B cell (primary cell): ENCODE data around the gene MDFIC2. TPM values are rescaled to one million over a fixed set of nuclear protein-coding genes. Genes with fewer than 3 reads are reported as not detected.

Experiments used
- ATAC-seq: fragments of 200-7000 bp; cut with Tn5 transposase; one replicate; pipeline ENCODE4 v1.10.0; 2021; ENCODE audit warnings: low read depth, mild to moderate bottlenecking, moderate number of reproducible peaks, moderate library complexity
- CTCF ChIA-PET: fragments of 350-600 bp; sonication (Branson Sonifier 250); formaldehyde crosslinking; loops from one replicate; lab custom pipeline; 2021; ENCODE audit warnings: antibody characterized with exemption, inconsistent platforms; lab: Charles Lee
- POLR2A ChIA-PET: fragments of 350-600 bp; sonication (Branson Sonifier 250); formaldehyde crosslinking; loops from one replicate; lab custom pipeline; 2021; ENCODE audit warnings: antibody characterized with exemption; lab: Charles Lee
- DNase-seq: peaks from one replicate; pipeline ENCODE4 v3.0.0; 2013
- H2AFZ ChIP-seq: 2 replicates; pipeline ENCODE4 v1.6.1; 2012; ENCODE audit warnings: mild to moderate bottlenecking, low read depth, low read length; ENCODE audit not compliant: insufficient read depth, poor library complexity, severe bottlenecking
- H3K27ac ChIP-seq, 2 donors: 1 replicate in 1 of 2; 2 replicates in 1 of 2; pipeline ENCODE4 v1.5.1; 2012 to 2013; ENCODE audit warnings: low read length in 2 of 2, mild to moderate bottlenecking in 2 of 2, moderate library complexity in 1 of 2
- H3K27me3 ChIP-seq, 4 experiments: fragments of 200-600 bp in 1 of 4; sonication (generic) in 1 of 4; replicated peaks in 1 of 4; 1 replicate in 2 of 4; 2 replicates in 2 of 4; pipeline versions ENCODE4 v1.6.1 to v1.7.0; 2013 to 2016; ENCODE audit warnings: low read length in 3 of 4, mild to moderate bottlenecking in 2 of 4, mixed read lengths in 1 of 4, moderate library complexity in 1 of 4; ENCODE audit not compliant: insufficient read depth in 4 of 4, control insufficient read depth in 3 of 4; ENCODE audit errors: control extremely low read depth in 1 of 4
- H3K36me3 ChIP-seq, 2 experiments: replicated peaks in 1 of 2; 1 replicate in 1 of 2; 2 replicates in 1 of 2; pipeline versions ENCODE4 v1.6.1 to v1.7.1; 2013; ENCODE audit warnings: low read length in 1 of 2; ENCODE audit not compliant: insufficient read depth in 2 of 2, control insufficient read depth in 1 of 2; ENCODE audit errors: control extremely low read depth in 1 of 2, extremely low read depth in 1 of 2
- H3K4me1 ChIP-seq, 2 donors: fragments of 200-600 bp in 1 of 2; sonication (generic) in 1 of 2; 1 replicate in 1 of 2; 2 replicates in 1 of 2; pipeline versions ENCODE4 v1.5.1 to v1.6.1; 2013 to 2017; ENCODE audit warnings: low read length in 2 of 2; ENCODE audit not compliant: control insufficient read depth in 2 of 2, insufficient read depth in 2 of 2
- H3K4me2 ChIP-seq: replicated peaks from 2 replicates; pipeline ENCODE3; 2012; ENCODE audit warnings: mild to moderate bottlenecking, low read depth, low read length; ENCODE audit not compliant: poor library complexity, severe bottlenecking
- H3K4me3 ChIP-seq, 5 experiments: fragments of 200-600 bp in 1 of 5; sonication (generic) in 1 of 5; 1 replicate in 3 of 5; 2 replicates in 2 of 5; pipeline versions ENCODE4 v1.5.1 to v1.7.0; 2011 to 2016; ENCODE audit warnings: low read length in 4 of 5, mild to moderate bottlenecking in 4 of 5, low read depth in 2 of 5, control low read depth in 1 of 5, moderate library complexity in 1 of 5; ENCODE audit not compliant: insufficient read depth in 1 of 5; ENCODE audit errors: control extremely low read depth in 1 of 5, extremely low read depth in 1 of 5
- H3K79me2 ChIP-seq: fragments of 200-600 bp; sonication (generic); one replicate; pipeline ENCODE4 v1.6.0; 2016; ENCODE audit warnings: low read length; ENCODE audit not compliant: control insufficient read depth, insufficient read depth
- H3K9ac ChIP-seq: fragments of 200-600 bp; sonication (generic); 2 replicates; pipeline ENCODE4 v1.6.1; 2017; ENCODE audit warnings: mild to moderate bottlenecking, low read length, moderate library complexity
- H3K9me3 ChIP-seq, 3 donors: one replicate each; pipeline versions ENCODE4 v1.6.1 to v1.7.1; 2013; ENCODE audit warnings: low read length in 2 of 3; ENCODE audit not compliant: control insufficient read depth in 2 of 3, insufficient read depth in 1 of 3; ENCODE audit errors: control extremely low read depth in 1 of 3
- H4K20me1 ChIP-seq: 2 replicates; pipeline ENCODE4 v1.6.0; 2012; ENCODE audit warnings: mild to moderate bottlenecking, low read length; ENCODE audit not compliant: insufficient read depth, control insufficient read depth, poor library complexity, severe bottlenecking
- H3K27ac Mint-ChIP-seq: one replicate; pipeline ENCODE4 v1.8.0; 2021; ENCODE audit warnings: mixed read lengths
- H3K27me3 Mint-ChIP-seq: one replicate; pipeline ENCODE4 v1.8.0; 2021; ENCODE audit warnings: mixed read lengths
- H3K4me1 Mint-ChIP-seq: one replicate; pipeline ENCODE4 v1.8.0; 2021; ENCODE audit warnings: mixed read lengths
- H3K4me3 Mint-ChIP-seq: one replicate; pipeline ENCODE4 v1.8.0; 2021; ENCODE audit warnings: mixed read lengths
- H3K9me3 Mint-ChIP-seq: one replicate; pipeline ENCODE4 v1.8.0; 2022; ENCODE audit warnings: mixed read lengths; ENCODE audit not compliant: insufficient read depth
- CTCF ChIP-seq: fragments of 200-600 bp; IDR thresholded peaks from one replicate; pipeline ENCODE4 v1.8.0; 2022; ENCODE audit warnings: antibody characterized with exemption, mild to moderate bottlenecking
- EZH2 ChIP-seq: IDR thresholded peaks from 2 replicates; pipeline ENCODE4 v1.6.1; 2012; ENCODE audit warnings: borderline replicate concordance, low read depth, mild to moderate bottlenecking, moderate library complexity, low read length; ENCODE audit not compliant: insufficient read depth, poor library complexity, severe bottlenecking
- WGBS: methylation state at CpG from one replicate; pipeline ENCODE4 v1.1.5; 2013; ENCODE audit warnings: missing lambda C conversion rate; ENCODE audit not compliant: insufficient coverage; 5-methylcytosine and 5-hydroxymethylcytosine counted together
- intact Hi-C: fragments of 100-400 bp; cut with micrococcal nuclease; formaldehyde crosslinking; loops from one replicate; pipeline ENCODE4 v1.10.0; 2022
- polyA plus RNA-seq: library from polyadenylated mRNA; depleted of rRNA; stranded (reverse); fragments of >200 nt; gene quantifications from 2 replicates; pipeline ENCODE4 v1.2.3, GENCODE V29; 2012
- total RNA-seq, 2 donors: library from RNA; stranded (reverse); fragments of 120-200 nt in 1 of 2; gene quantifications; 1 replicate in 1 of 2; 2 replicates in 1 of 2; pipeline versions ENCODE4 v1.2.3 to v1.2.4, GENCODE V29; 2013 to 2022

Gene MDFIC2
- total and polyA plus RNA-seq, 2 donors (not counting 1 experiment from before 2014, with no cell fraction given), result not detected

DNA sequence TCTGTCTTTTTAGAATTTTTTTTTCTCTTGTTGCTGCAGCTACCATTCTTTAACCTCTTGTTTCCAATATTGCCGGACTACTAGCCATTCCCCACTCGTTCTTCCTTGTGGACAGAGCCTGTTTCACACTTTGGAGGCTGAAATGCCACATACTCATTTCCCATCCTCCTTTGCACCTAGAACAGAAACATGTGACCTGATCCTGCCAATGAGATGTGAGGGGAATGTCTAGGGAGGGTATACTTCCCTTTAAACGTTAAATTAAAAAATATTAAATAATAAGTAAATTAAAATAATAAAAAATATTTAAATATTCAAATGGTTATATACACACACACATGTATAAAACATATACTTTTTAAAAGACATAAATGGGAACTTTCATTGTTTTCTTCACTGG is 20.6 kb upstream of the MDFIC2 start:
- ChIA-PET POLR2A (no interaction called here), CTCF (no interaction called here)
- Histone ChIP-seq H3K4me3 (no peak overlapping the region), H3K9me3 (no peaks in the 10 kb centered on the region), H3K79me2 (no peaks in the 10 kb centered on the region), H3K4me2 (no peak overlapping the region), H2AFZ (no peak overlapping the region), H3K27me3 (peaks cover 0 to 6% (median 0%) of the 10 kb centered on the region in 4 experiments), H4K20me1 (no peaks in the 10 kb centered on the region), H3K9ac (no peak overlapping the region), H3K4me1 (no peaks in the 10 kb centered on the region), H3K27ac (no peak overlapping the region), H3K36me3 (no peaks in the 10 kb centered on the region)
- intact Hi-C loops, result no loop called here
- no peak for ATAC-seq
- no peak for TF ChIP-seq EZH2
- no peak for TF ChIP-seq CTCF
- Mint-ChIP-seq H3K4me1 (no peaks in the 10 kb centered on the region), H3K4me3 (no peak overlapping the region), H3K27me3 (peaks cover 6% of the 10 kb centered on the region), H3K9me3 (no peaks in the 10 kb centered on the region), H3K27ac (no peak overlapping the region)
- WGBS, result 90% methylated on average over 2 of the region's 3 CpGs
- DNase-seq, result no peak

- ATAC-seq (no peak), DNase-seq (no peak)
- Mint-ChIP-seq H3K4me3 (no peak overlapping the region), H3K4me1 (no peaks in the 10 kb centered on the region), H3K9me3 (no peaks in the 10 kb centered on the region), H3K27ac (no peak overlapping the region), H3K27me3 (peaks cover under 1% of the 10 kb centered on the region)
- Histone ChIP-seq H3K4me2 (no peak overlapping the region), H4K20me1 (no peaks in the 10 kb centered on the region), H3K36me3 (no peaks in the 10 kb centered on the region), H3K9me3 (no peaks in the 10 kb centered on the region), H3K4me3 (no peak overlapping the region), H3K27ac (no peak overlapping the region), H3K79me2 (no peaks in the 10 kb centered on the region), H3K9ac (no peak overlapping the region), H3K27me3 (peaks cover 0 to 3% (median under 1%) of the 10 kb centered on the region in 4 experiments), H2AFZ (no peak overlapping the region), H3K4me1 (no peaks in the 10 kb centered on the region)
- ChIA-PET CTCF (no interaction called here), POLR2A (no interaction called here)
- intact Hi-C loops, result no loop called here
- TF ChIP-seq EZH2, result no peak
- no peak for TF ChIP-seq CTCF
- WGBS, result no CpG with 5 or more reads among the region's 1 CpG
Measured at GRCh38 chr3:70315021-70315420, 2.6 kb upstream of the MDFIC2 start.
